Esophagus mucosa (tissue), 1 donor: ENCODE results near the gene TUBA8. TPM values are rescaled to one million over a fixed set of nuclear protein-coding genes. Genes with fewer than 3 reads are reported as not detected.
"Not testable (repeated sequence)": the region's sequence is repeated elsewhere in the genome, so short reads cannot be mapped to it uniquely, and the experiment has no call there.

Experiments used
- ATAC-seq: fragments of 200-7000 bp; cut with Tn5 transposase; one replicate; pipeline ENCODE4 v1.9.1; 2020
- total RNA-seq: library from RNA; stranded (reverse); gene quantifications from one replicate; pipeline ENCODE4 v1.2.4, GENCODE V29; 2023
- donor health status: DM: yes; HTN: yes; CAD: no.

Gene TUBA8
- 0.68 TPM for total RNA-seq

DNA sequence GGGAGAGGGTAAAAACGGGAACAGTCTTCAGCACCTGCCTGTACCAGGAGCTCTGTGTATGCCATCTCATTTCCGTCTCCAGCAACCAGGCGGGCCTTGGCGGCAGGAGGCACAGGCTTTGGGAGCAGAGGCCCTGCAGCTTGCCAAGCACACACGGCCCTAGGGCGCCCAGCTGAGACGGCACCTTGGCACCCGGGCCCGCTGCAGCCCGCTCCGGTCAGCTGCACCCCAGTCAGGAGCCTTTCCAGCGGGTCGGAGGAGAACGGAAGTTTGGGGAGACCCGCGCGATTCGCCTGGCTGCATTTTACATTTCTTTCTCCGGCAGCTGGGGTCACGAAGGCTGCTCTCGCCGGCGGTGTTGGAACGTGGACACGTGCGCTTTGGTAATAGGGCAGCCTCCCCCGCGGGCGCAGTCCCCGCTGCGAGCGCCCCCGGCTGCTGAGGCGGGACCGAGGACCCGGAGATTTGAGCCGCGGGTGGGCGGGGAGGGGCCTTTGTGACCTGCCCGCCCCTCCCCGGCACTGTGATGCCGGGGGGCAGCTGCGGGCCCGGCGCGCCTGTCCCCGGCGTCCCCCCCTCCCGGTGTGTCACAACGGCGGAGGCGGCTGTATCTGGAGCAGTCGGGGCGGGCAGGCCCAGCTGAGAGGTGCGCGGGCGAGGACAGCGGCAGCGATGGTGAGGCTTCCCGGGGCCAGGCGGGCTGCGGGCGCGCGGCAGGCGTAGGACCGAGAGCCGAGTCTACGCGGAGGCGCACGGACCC, at the start of gene TUBA8:
TUBA8 (plus strand) TSS at position 616 of the 760 bp plus-strand sequence; CDS start at position 673, 57 bp downstream.
- ATAC-seq: peak; percentile 61

DNA sequence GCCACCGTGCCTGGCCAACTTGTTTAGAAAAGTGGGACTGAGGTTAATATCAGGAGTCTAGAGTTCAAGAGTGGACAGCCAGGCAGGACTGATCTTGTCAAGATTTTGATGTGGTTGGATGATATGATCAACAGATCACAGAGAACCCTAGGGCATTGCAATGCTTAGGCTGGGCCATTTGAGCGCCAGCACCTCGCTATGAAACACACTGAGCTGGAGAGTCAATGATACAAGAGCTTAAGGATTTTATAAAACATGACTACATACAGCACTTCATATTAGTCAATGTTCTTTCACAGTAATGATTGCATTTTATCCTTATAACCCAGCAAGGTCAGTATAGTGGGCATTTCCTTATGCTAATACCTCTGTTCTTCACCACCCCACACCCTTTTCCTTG, 48.2 kb upstream of the TUBA8 start:
- ATAC-seq: peak; percentile 44

- no peak for ATAC-seq
Measured at GRCh38 chr22:18063306-18063705, 47.3 kb upstream of the TUBA8 start.

DNA sequence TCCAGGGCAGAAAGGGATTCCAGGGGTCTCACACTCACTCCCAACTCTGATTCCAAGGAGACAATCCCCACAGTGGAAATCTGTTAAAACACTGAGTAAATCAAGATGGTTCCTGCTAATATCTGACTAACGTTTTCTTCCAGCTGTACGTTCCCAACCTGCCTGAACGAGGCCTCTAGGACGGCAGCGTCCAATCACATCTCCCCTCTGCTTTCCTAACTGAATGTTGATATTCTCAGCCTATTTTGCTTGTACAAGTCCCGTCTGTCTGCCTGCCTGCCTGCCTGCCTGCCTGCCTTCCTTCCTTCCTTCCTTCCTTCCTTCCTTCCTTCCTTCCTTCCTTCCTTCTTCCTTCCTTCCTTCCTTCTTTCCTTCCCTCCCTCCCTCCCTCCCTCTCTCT, 46.9 kb upstream of the TUBA8 start:
- not testable (repeated sequence) for ATAC-seq

- ATAC-seq: no peak
Measured at GRCh38 chr22:18064636-18065035, 46.0 kb upstream of the TUBA8 start.

DNA sequence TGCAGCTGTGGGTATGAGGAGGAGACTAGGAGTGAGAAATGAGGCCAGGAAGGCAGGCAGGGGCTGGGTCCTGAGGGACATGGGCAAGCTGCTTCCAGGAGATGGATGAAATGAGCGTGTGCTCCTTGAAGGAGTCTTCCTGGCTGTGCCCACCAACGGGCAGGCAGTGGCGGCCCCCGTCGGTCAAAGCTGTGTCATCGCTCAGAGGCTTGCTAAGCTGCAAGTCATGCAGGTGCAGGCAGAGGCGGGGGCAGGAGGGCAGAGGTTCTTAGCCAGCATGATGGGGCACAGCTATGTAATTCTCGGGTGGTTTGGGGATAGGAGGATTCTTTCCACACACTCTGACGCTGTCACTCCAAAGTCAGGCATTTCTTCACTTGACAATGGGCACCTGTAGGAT, 45.4 kb upstream of the TUBA8 start:
- ATAC-seq: peak; percentile 30

- ATAC-seq: no peak
Measured at GRCh38 chr22:18066181-18066859, 44.3 kb upstream of the TUBA8 start.

DNA sequence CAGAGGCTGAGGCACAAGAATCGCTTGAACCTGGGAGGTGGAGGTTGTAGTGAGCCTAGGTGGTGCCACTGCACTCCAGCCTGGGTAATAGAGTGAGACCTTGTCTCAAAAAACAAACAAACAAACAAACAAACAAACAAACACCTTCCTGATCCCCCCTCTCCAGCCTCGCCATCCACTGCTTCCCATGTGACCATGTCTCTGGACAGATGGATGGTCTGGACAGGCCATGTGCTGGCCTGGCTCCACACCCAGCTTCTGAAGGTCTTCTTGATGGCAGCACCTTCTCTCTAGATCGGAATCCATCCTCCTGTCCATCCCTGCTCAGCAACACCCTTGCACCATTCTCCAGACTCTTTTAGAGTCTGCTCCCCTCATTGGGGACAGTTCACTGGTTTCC, 43.5 kb upstream of the TUBA8 start:
- ATAC-seq: no peak

GRCh38 chr22:18067548-18068341, 42.9 kb upstream of the TUBA8 start:
- no peak for ATAC-seq

- ATAC-seq: no peak
Measured at GRCh38 chr22:18068381-18068988, 42.1 kb upstream of the TUBA8 start.

DNA sequence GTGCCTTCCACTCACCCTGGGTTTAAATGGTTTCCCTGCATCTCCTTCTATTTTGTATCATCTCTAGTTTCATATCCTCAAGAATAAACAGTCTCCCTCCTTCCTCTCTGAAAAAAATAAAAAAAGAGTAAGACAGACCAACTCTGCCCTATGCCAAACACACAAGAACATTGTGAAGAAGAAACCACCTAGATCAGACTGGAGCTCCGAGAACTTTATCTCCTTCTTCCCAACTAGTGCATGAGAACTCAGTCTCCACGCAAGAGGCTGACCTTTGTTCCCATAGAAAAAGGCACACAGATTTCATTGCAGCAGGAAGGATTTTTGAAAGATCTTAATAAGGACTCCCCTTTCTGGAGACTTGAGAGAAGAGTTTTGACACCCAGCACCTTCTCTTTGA, 41.6 kb upstream of the TUBA8 start:
- ATAC-seq: no peak

- no peak for ATAC-seq
Measured at GRCh38 chr22:18070041-18070440, 40.6 kb upstream of the TUBA8 start.

DNA sequence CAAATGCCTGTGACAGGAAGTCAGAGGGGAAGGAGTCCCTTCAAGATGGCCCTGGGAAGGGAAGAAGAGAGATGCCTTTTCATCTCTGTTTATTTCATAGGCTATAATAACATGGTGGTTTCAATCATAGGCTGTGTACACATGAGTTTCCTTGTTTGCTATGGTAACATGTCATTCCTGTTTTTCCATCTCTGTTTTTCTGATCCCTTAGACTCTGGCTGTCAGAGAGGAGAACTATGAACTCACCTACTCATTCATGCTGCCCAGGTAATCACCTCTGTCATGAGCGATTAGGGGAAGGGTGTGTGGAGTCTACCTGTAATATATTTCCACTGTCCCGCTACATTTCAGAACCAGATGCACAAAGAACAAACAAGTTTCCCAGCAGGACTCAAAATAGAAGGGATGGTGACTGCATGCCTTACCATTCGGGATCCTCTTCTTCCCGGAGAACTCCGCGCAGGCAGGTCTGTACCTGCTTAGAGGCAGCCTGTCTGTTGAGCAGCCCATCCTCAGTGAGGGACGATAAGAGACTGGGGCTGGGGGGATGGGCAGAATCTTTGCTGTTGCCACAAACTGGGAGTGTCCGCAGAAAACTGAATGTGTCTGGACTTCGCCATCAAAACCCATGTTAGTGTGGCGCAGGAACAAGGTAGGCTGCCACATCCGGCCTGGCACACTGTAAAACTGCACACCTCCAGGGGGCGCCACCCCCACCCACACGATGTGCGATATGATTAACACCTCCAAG, 39.9 kb upstream of the TUBA8 start:
- ATAC-seq: peak; percentile 89

DNA sequence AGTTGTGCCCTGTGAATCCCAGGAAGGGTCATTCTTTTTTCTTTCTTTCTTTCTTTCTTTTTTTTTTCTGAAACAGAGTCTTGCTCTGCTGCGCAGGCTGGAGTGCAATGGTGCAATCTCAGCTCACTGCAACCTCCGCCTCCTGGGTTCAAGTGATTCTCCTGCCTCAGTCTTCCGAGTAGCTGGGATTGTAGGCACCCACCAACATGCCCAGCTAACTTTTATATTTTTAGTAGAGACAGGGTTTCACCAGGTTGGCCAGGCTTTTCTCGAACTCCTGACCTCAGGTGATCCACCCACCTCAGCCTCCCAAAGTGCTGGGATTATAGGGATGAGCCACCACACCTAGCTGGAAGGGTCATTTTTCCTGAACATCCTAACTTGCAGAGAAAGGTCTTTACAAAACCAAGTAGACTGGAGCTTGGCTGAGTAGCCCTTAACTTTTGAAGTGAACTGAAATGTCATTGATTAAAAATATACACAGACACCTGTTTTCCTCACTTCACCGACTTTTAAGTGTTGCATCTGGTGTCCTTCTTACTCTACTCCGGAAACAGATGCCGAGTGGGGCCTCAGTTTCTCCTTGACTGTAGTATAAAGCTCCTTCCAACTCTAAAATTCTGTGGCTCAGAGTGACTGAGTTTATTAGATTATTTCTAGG, 39.2 kb upstream of the TUBA8 start:
- ATAC-seq: not testable (repeated sequence)

- no peak for ATAC-seq
Measured at GRCh38 chr22:18071968-18072310, 38.7 kb upstream of the TUBA8 start.

GRCh38 chr22:18073467-18073866, 37.1 kb upstream of the TUBA8 start:
- ATAC-seq: no peak

DNA sequence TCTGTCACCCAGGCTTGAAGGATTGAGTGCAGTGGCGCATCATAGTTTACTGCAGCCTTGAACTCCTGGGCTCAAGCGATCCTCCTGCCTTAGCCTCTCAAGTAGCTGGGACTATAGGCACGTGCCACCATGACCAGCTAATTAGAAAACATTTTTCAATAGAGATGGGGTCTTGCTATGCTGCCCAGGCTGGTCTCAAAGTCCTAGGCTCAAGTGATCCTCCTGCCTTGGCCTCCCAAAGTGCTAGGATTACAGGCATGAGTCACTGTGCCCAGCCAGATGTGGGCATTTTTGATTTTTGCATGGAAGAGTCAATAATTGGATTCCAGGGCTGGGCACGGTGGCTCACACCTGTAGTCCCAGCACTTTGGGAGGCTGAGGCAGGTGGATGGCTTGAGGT, 36.7 kb upstream of the TUBA8 start:
- ATAC-seq: not testable (repeated sequence)

DNA sequence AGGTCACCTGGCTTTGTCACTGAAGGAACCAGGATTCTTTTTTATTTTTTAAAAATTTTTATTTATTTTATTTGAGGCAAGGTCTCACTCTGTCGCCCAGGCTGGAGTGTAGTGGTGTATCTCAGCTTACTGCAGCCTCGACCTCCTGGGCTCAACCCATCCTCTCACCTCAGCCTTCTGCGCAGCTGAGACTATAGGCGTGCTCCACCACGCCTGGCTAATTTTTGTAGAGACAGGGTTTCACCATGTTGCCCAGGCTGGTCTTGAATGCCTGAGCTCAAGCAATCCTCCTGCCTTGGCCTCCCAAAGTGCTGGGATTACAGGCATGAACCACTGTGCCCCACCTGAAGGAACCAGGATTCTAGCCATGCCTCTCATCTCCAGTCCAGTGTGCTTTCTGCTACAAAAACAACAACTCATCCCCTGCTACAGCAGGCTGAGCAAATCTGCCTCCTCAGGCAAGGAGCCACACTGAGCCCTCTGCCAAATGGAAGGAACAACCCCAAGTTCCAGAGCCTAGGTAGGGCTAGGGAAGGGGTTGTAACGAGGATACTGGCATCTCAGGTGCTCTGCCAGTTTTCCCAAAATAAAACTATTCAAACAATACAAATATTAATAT, 35.4 kb upstream of the TUBA8 start:
- ATAC-seq: no peak

GRCh38 chr22:18075720-18076497, 34.7 kb upstream of the TUBA8 start:
- peak; percentile 45 for ATAC-seq

DNA sequence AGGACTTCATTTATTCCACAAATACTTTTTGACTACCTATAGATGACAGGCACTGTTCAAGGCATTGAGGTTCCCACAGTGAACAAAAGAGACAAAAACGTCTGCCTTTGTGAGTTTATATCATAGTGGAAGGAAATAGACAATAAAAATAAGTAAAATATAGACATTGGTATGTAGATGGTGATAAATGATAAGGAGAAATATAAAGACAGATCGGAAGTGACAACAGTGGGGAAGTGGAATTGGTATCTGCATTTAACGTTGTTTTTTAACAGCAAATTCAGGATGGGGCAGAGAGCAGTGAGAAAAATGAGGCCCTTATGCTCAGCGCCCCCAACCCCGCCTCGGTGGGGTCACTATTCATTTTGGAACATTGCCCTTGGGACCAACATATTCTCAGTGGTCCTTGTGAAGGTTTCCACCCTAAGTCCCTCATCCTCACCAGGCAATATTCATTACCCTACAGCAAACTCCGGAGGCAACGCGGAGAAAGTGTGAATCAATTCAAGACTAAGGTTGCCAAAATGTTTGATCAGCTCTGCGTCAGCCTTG, 33.4 kb upstream of the TUBA8 start:
- no peak for ATAC-seq
